H1 (cell line): ENCODE results near the gene COMMD8. TPM values are rescaled to one million over a fixed set of nuclear protein-coding genes. Genes with fewer than 3 reads are reported as not detected.

Experiments
- CTCF ChIA-PET: fragments of 300-600 bp; sonication (Branson Sonifier 250); formaldehyde crosslinking; loops from one replicate; lab custom pipeline; 2021; ENCODE audit not compliant: partially characterized antibody; lab: Charles Lee
- POLR2A ChIA-PET: fragments of 300-600 bp; sonication (Branson Sonifier 250); formaldehyde crosslinking; loops from one replicate; lab custom pipeline; 2021; ENCODE audit warnings: inconsistent platforms; ENCODE audit not compliant: partially characterized antibody; lab: Charles Lee
- DNase-seq, 2 experiments: peaks; one replicate each; pipeline versions ENCODE4 v3.0.0 to v3.0.0-alpha.2; 2010 to 2022; ENCODE audit warnings: low spot score in 2 of 2, low read depth in 1 of 2, mixed read lengths in 1 of 2
- FAIRE-seq: peaks from 2 replicates; lab custom pipeline; 2011; peaks lifted over from hg19 to GRCh38; lab: Jason Lieb, UNC
- H2AFZ ChIP-seq: 2 replicates; pipeline ENCODE4 v1.8.1; 2012; ENCODE audit warnings: low read length, inconsistent platforms
- H2AK5ac ChIP-seq: 2 replicates; pipeline ENCODE4 v1.6.1; 2013; ENCODE audit warnings: low read depth, low read length
- H2BK120ac ChIP-seq: replicated peaks from 2 replicates; pipeline ENCODE3; 2013; ENCODE audit warnings: low read depth, low read length, inconsistent platforms
- H2BK12ac ChIP-seq: 2 replicates; pipeline ENCODE4 v1.6.1; 2013; ENCODE audit warnings: low read depth, low read length
- H2BK15ac ChIP-seq: 2 replicates; pipeline ENCODE4 v1.6.1; 2013; ENCODE audit warnings: low read length
- H2BK20ac ChIP-seq: 2 replicates; pipeline ENCODE4 v1.6.1; 2013; ENCODE audit warnings: low read length
- H2BK5ac ChIP-seq: 2 replicates; pipeline ENCODE4 v1.6.1; 2013; ENCODE audit warnings: low read depth, low read length
- H3K14ac ChIP-seq: 2 replicates; pipeline ENCODE4 v1.6.1; 2013; ENCODE audit warnings: inconsistent platforms; ENCODE audit not compliant: insufficient read length
- H3K18ac ChIP-seq: 2 replicates; pipeline ENCODE4 v1.6.1; 2013; ENCODE audit warnings: low read length; ENCODE audit errors: extremely low read depth
- H3K23ac ChIP-seq: 2 replicates; pipeline ENCODE4 v1.6.1; 2013; ENCODE audit warnings: inconsistent platforms; ENCODE audit not compliant: insufficient read length
- H3K23me2 ChIP-seq: 2 replicates; pipeline ENCODE4 v1.6.1; 2013; ENCODE audit warnings: low read depth, low read length
- H3K27ac ChIP-seq: 2 replicates; pipeline ENCODE4 v1.6.1; 2011; ENCODE audit warnings: low read depth, low read length, inconsistent platforms
- H3K27me3 ChIP-seq, 4 experiments: replicated peaks in 1 of 4; 1 replicate in 1 of 4; 2 replicates in 3 of 4; pipeline versions ENCODE4 v1.6.1 to v1.8.1; 2011 to 2013; ENCODE audit warnings: low read length in 3 of 4, mild to moderate bottlenecking in 3 of 4, inconsistent platforms in 2 of 4, mixed read lengths in 2 of 4, moderate library complexity in 1 of 4; ENCODE audit not compliant: control insufficient read depth in 3 of 4, insufficient read depth in 3 of 4; ENCODE audit errors: extremely low read depth in 1 of 4
- H3K36me3 ChIP-seq, 4 experiments: 2 replicates each; pipeline versions ENCODE4 v1.6.1 to v1.8.1; 2011 to 2013; ENCODE audit warnings: mild to moderate bottlenecking in 4 of 4, low read length in 3 of 4, moderate library complexity in 2 of 4, control low read depth in 1 of 4, inconsistent platforms in 1 of 4; ENCODE audit not compliant: insufficient read depth in 4 of 4, control insufficient read depth in 2 of 4
- H3K4ac ChIP-seq: replicated peaks from 2 replicates; pipeline ENCODE3; 2013; ENCODE audit warnings: low read length, low read depth, mixed read lengths, inconsistent platforms; ENCODE audit not compliant: insufficient read length
- H3K4me1 ChIP-seq, 4 experiments: replicated peaks in 1 of 4; 1 replicate in 1 of 4; 2 replicates in 3 of 4; pipeline versions ENCODE4 v1.6.1 to v1.8.1; 2011 to 2013; ENCODE audit warnings: low read length in 3 of 4, inconsistent platforms in 2 of 4, mixed read lengths in 1 of 4; ENCODE audit not compliant: insufficient read depth in 4 of 4, control insufficient read depth in 3 of 4
- H3K4me2 ChIP-seq, 2 experiments: 2 replicates each; pipeline versions ENCODE4 v1.6.1 to v1.8.1; 2011 to 2013; ENCODE audit warnings: low read depth in 2 of 2, low read length in 2 of 2, control low read depth in 1 of 2, inconsistent platforms in 1 of 2, mild to moderate bottlenecking in 1 of 2; ENCODE audit not compliant: insufficient read depth in 1 of 2
- H3K4me3 ChIP-seq, 4 experiments: fragments of 200-600, 300-600 bp in 1 of 4; sonication (generic), shearing (Covaris generic), sonication (Bioruptor Twin) in 1 of 4; 2 replicates each; pipeline versions ENCODE4 v1.5.1 to v1.8.1; 2011 to 2016; ENCODE audit warnings: low read length in 4 of 4, low read depth in 3 of 4, control low read depth in 2 of 4, inconsistent platforms in 2 of 4, mild to moderate bottlenecking in 2 of 4, mixed read lengths in 1 of 4, moderate library complexity in 1 of 4; ENCODE audit not compliant: insufficient read depth in 2 of 4; ENCODE audit errors: extremely low read depth in 1 of 4
- H3K56ac ChIP-seq: replicated peaks from 2 replicates; pipeline ENCODE3; 2013; ENCODE audit warnings: low read depth, mild to moderate bottlenecking, mixed read lengths, low read length, inconsistent platforms; ENCODE audit not compliant: insufficient read length
- H3K79me1 ChIP-seq: 2 replicates; pipeline ENCODE4 v1.6.1; 2013; ENCODE audit warnings: low read depth, low read length, control low read depth
- H3K79me2 ChIP-seq, 2 experiments: 2 replicates each; pipeline versions ENCODE4 v1.6.1 to v1.8.1; 2012 to 2013; ENCODE audit warnings: low read length in 2 of 2, mild to moderate bottlenecking in 2 of 2, inconsistent platforms in 1 of 2; ENCODE audit not compliant: insufficient read depth in 2 of 2, control insufficient read depth in 1 of 2
- H3K9ac ChIP-seq, 4 experiments: replicated peaks in 1 of 4; 1 replicate in 1 of 4; 2 replicates in 3 of 4; pipeline versions ENCODE4 v1.6.1 to v1.8.1; 2011 to 2013; ENCODE audit warnings: low read depth in 3 of 4, low read length in 3 of 4, control low read depth in 2 of 4, mild to moderate bottlenecking in 2 of 4, moderate library complexity in 2 of 4, inconsistent platforms in 1 of 4; ENCODE audit errors: extremely low read depth in 1 of 4
- H3K9me3 ChIP-seq, 2 experiments: 2 replicates each; pipeline versions ENCODE4 v1.6.1 to v1.8.1; 2012 to 2013; ENCODE audit warnings: mild to moderate bottlenecking in 2 of 2, moderate library complexity in 2 of 2, control low read depth in 1 of 2, inconsistent platforms in 1 of 2, low read depth in 1 of 2, low read length in 1 of 2, mixed read lengths in 1 of 2; ENCODE audit not compliant: insufficient read depth in 2 of 2
- H4K20me1 ChIP-seq, 2 experiments: replicated peaks in 1 of 2; 2 replicates each; pipeline versions ENCODE3 to v1.8.1; 2011 to 2013; ENCODE audit warnings: inconsistent platforms in 2 of 2, low read length in 2 of 2, mild to moderate bottlenecking in 1 of 2; ENCODE audit not compliant: insufficient read depth in 2 of 2, control insufficient read depth in 1 of 2
- H4K5ac ChIP-seq: 2 replicates; pipeline ENCODE4 v1.6.1; 2013; ENCODE audit warnings: low read length, low read depth, mixed read lengths, inconsistent platforms; ENCODE audit not compliant: insufficient read length
- H4K8ac ChIP-seq: 2 replicates; pipeline ENCODE4 v1.8.0; 2013; ENCODE audit warnings: mild to moderate bottlenecking, moderate library complexity, low read length, inconsistent platforms; ENCODE audit not compliant: insufficient read depth; ENCODE audit errors: extremely low read depth
- H4K91ac ChIP-seq: replicated peaks from 2 replicates; pipeline ENCODE3; 2013; ENCODE audit warnings: low read length, mixed read lengths, inconsistent platforms; ENCODE audit not compliant: insufficient read length
- BACH1 ChIP-seq: IDR thresholded peaks from 2 replicates; pipeline ENCODE4 v1.6.1; 2012; ENCODE audit warnings: low read length, improper control_type of control experiment
- BCL11A ChIP-seq, 2 experiments: IDR thresholded peaks; one replicate each; pipeline ENCODE4 v1.6.1; 2011; ENCODE audit warnings: low read depth in 2 of 2, low read length in 2 of 2, mild to moderate bottlenecking in 2 of 2
- GABPA ChIP-seq: IDR thresholded peaks from 2 replicates; pipeline ENCODE4 v1.6.1; 2011; ENCODE audit warnings: mild to moderate bottlenecking, low read length, moderate library complexity, borderline replicate concordance; ENCODE audit not compliant: insufficient read depth
- NANOG ChIP-seq: IDR thresholded peaks from 2 replicates; pipeline ENCODE4 v1.6.1; 2011; ENCODE audit warnings: low read length, low read depth, mild to moderate bottlenecking, inconsistent platforms; ENCODE audit not compliant: insufficient read depth, poor library complexity, severe bottlenecking
- RAD21 ChIP-seq, 2 experiments: IDR thresholded peaks in 1 of 2; conservative IDR thresholded peaks in 1 of 2; 2 replicates each; pipeline ENCODE4 v1.6.1; 2011; ENCODE audit warnings: low read depth in 2 of 2, low read length in 2 of 2, improper control_type of control experiment in 1 of 2, inconsistent platforms in 1 of 2, mild to moderate bottlenecking in 1 of 2, moderate library complexity in 1 of 2
- TCF12 ChIP-seq: IDR thresholded peaks from 2 replicates; pipeline ENCODE4 v1.6.1; 2011; ENCODE audit warnings: low read depth, mild to moderate bottlenecking, low read length
- WGBS, 2 experiments: shearing (Covaris generic) in 1 of 2; methylation state at CpG; one replicate each; pipeline versions ENCODE4 v1.1.6 to v1.1.7; 2013 to 2015; ENCODE audit warnings: low lambda C conversion rate in 2 of 2, mixed read lengths in 2 of 2, inconsistent platforms in 1 of 2, low coverage in 1 of 2, missing lambda C conversion rate in 1 of 2; ENCODE audit not compliant: insufficient replicate concordance in 2 of 2, insufficient coverage in 1 of 2, insufficient read length in 1 of 2; ENCODE audit errors: extremely low coverage in 1 of 2, missing lambda C conversion rate in 1 of 2; 5-methylcytosine and 5-hydroxymethylcytosine counted together
- polyA plus RNA-seq, 7 experiments: library from polyadenylated mRNA; depleted of rRNA in 3 of 7; stranded (reverse) in 5 of 7; unstranded in 2 of 7; fragments of >200 nt in 5 of 7; fragments of 200-250 nt in 2 of 7; gene quantifications; 1 replicate in 5 of 7; 2 replicates in 1 of 7; 4 replicates in 1 of 7; pipeline versions ENCODE4 v1.2.1 to v1.2.3, GENCODE V29; 2011 to 2013; ENCODE audit warnings: missing spikeins in 2 of 7, mixed read lengths in 2 of 7
- total RNA-seq: library from RNA; stranded (reverse); fragmentation: NEBNext Ultra II Directional; extraction: Animal tissue kit (Norgen Biotek cat#: 25700); gene quantifications from 2 replicates; pipeline ENCODE4 v1.2.1, GENCODE V29; 2021
- TF ChIP-seq, protein P1 (sequence below), 3 experiments: IDR thresholded peaks; 1 replicate in 2 of 3; 2 replicates in 1 of 3; pipeline versions ENCODE4 v1.5.1 to v1.6.1; 2011; ENCODE audit warnings: low read length in 3 of 3, mild to moderate bottlenecking in 3 of 3, inconsistent platforms in 2 of 3, low read depth in 1 of 3, moderate library complexity in 1 of 3; ENCODE audit not compliant: insufficient read depth in 1 of 3; ENCODE audit errors: control extremely low read depth in 1 of 3
- TF ChIP-seq, protein P2 (sequence below): IDR thresholded peaks from 2 replicates; pipeline ENCODE4 v1.6.1; 2011; ENCODE audit warnings: low read length, improper control_type of control experiment

Gene COMMD8
- total and polyA plus RNA-seq, 2 of the 8 experiments (the other 6 are each of a cell fraction or from before 2014, with no cell fraction given) = 1.6 to 7.2 TPM

DNA sequence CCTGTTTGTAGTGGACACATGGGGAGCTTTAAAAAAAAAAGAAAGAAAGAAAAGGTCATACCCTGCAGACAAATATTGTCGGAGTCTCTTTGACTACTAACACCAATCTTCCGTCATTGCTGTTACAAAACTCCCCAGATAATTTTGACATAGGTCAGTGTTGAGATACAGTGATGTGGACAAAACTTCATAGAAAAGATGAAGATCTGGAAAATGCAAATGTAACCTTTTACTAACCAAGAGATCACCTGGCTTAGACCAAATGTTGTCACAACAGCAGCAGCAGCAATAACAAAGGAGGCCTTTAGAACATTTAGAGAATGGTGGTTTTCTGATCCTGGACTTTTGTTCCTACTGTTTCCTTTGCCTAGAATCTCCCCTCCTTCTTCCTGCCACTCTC, 8.1 kb upstream of the COMMD8 start:
- Histone ChIP-seq H3K9ac (no peak overlapping the region), H3K18ac (no peak overlapping the region), H3K27ac (no peak overlapping the region), H2BK20ac (no peak overlapping the region), H3K79me2 (no peaks in the 10 kb centered on the region), H3K27me3 (no peaks in the 10 kb centered on the region; a peak in 1 of 7 replicates), H4K5ac (no peak overlapping the region), H2BK12ac (no peak overlapping the region), H3K4me3 (no peak overlapping the region), H3K79me1 (no peaks in the 10 kb centered on the region), H3K23ac (no peak overlapping the region), H2BK5ac (no peak overlapping the region), H3K56ac (no peak overlapping the region), H3K4me2 (no peak overlapping the region), H3K14ac (no peak overlapping the region), H3K9me3 (no peaks in the 10 kb centered on the region), H2AK5ac (no peak overlapping the region), H4K20me1 (no peaks in the 10 kb centered on the region)
- POLR2A ChIA-PET = no interaction called here
- WGBS, 2 experiments = 77% methylated on average over 2 of the region's 2 CpGs; no CpG with 5 or more reads in 1 of the 2 experiments
- CTCF ChIA-PET = interaction anchor here (1.1 to 1.5 kb wide), 2 partner anchors 10 to 13 kb away, joined by 5 read pairs; partner anchors contain the start of gene ATP10D
- no peak for DNase-seq
- no peak for TF ChIP-seq TCF12
- no peak for TF ChIP-seq RAD21 (IDR thresholded peaks at IDR 0.05 in 1 of 2, conservative IDR thresholded peaks at IDR 0.05 in 1 of 2; ENCODE audit: low read depth in 2 of 2, low read length in 2 of 2)
- TF ChIP-seq BCL11A (IDR thresholded peaks at IDR 0.05; ENCODE audit: low read depth in 2 of 2, low read length in 2 of 2) = no peak
- TF ChIP-seq, protein P1, sequence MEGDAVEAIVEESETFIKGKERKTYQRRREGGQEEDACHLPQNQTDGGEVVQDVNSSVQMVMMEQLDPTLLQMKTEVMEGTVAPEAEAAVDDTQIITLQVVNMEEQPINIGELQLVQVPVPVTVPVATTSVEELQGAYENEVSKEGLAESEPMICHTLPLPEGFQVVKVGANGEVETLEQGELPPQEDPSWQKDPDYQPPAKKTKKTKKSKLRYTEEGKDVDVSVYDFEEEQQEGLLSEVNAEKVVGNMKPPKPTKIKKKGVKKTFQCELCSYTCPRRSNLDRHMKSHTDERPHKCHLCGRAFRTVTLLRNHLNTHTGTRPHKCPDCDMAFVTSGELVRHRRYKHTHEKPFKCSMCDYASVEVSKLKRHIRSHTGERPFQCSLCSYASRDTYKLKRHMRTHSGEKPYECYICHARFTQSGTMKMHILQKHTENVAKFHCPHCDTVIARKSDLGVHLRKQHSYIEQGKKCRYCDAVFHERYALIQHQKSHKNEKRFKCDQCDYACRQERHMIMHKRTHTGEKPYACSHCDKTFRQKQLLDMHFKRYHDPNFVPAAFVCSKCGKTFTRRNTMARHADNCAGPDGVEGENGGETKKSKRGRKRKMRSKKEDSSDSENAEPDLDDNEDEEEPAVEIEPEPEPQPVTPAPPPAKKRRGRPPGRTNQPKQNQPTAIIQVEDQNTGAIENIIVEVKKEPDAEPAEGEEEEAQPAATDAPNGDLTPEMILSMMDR (IDR thresholded peaks at IDR 0.05; ENCODE audit: control extremely low read depth in 1 of 3, insufficient read depth in 1 of 3, low read depth in 1 of 3, low read length in 3 of 3) = no peak
- TF ChIP-seq BACH1 = no peak
- TF ChIP-seq, protein P2, sequence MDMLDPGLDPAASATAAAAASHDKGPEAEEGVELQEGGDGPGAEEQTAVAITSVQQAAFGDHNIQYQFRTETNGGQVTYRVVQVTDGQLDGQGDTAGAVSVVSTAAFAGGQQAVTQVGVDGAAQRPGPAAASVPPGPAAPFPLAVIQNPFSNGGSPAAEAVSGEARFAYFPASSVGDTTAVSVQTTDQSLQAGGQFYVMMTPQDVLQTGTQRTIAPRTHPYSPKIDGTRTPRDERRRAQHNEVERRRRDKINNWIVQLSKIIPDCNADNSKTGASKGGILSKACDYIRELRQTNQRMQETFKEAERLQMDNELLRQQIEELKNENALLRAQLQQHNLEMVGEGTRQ = no peak
- no peak for TF ChIP-seq NANOG
- TF ChIP-seq GABPA = no peak
- TF ChIP-seq, all 59 proteins: peak for 0
- Histone ChIP-seq H3K4me1 (no peaks in the 10 kb centered on the region; a peak in 1 of 7 replicates), H3K23me2 (no peaks in the 10 kb centered on the region; the same call in 1 of the 2 replicates), H3K36me3 (no peaks in the 10 kb centered on the region), H3K4ac (no peak overlapping the region), H2BK120ac (no peak overlapping the region), H2BK15ac (no peak overlapping the region), H2AFZ (no peak overlapping the region), H4K8ac (no peak overlapping the region), H4K91ac (no peak overlapping the region)
- no peak for FAIRE-seq
